ENCODE results near the gene RBBP8.

Gene RBBP8

GRCh38 chr18:22946217-22946616 is 13.1 kb downstream of the RBBP8 start:
- Histone ChIP-seq H4K8ac (ENCODE audit: low read depth, low read length) (no peak overlapping the region), H3K4ac (ENCODE audit: low read length) (no peak overlapping the region), H3K4me3 (ENCODE audit: low read length in 2 of 2) (no peak overlapping the region), H3K18ac (ENCODE audit: low read length) (no peak overlapping the region), H3K4me1 (ENCODE audit: control insufficient read depth in 2 of 2, insufficient read depth in 1 of 2, low read depth in 1 of 2, low read length in 2 of 2) (no peaks in the 10 kb centered on the region), H2BK5ac (ENCODE audit: low read length) (no peak overlapping the region), H3K79me1 (ENCODE audit: low read depth, low read length) (no peaks in the 10 kb centered on the region), H2AK5ac (ENCODE audit: low read depth, low read length) (no peak overlapping the region), H3K27me3 (ENCODE audit: control insufficient read depth in 3 of 3, insufficient read depth in 3 of 3, low read depth in 1 of 3, low read length in 3 of 3) (no peaks in the 10 kb centered on the region), H3K23ac (ENCODE audit: low read depth, low read length, poor library complexity) (no peak overlapping the region), H3K9me3 (replicated peaks in 1 of 2; ENCODE audit: control insufficient read depth in 2 of 2, insufficient read depth in 1 of 2, low read depth in 1 of 2, low read length in 2 of 2) (no peaks in the 10 kb centered on the region), H3K14ac (ENCODE audit: low read length) (no peak overlapping the region), H3K36me3 (replicated peaks in 1 of 2; ENCODE audit: control insufficient read depth in 2 of 2, insufficient read depth in 2 of 2, low read length in 2 of 2) (peaks cover 1 to 97% of the 10 kb centered on the region in 2 donors), H3K27ac (replicated peaks; ENCODE audit: low read length) (no peak overlapping the region), H3K9ac (ENCODE audit: low read depth, low read length, poor library complexity) (no peak overlapping the region), H3K4me2 (ENCODE audit: insufficient read depth, low read length, poor library complexity, severe bottlenecking) (no peak overlapping the region), H4K91ac (ENCODE audit: low read depth, low read length, poor library complexity) (no peak overlapping the region), H2AFZ (ENCODE audit: low read length) (no peak overlapping the region), H2BK120ac (ENCODE audit: low read depth, low read length) (no peak overlapping the region), H2BK15ac (ENCODE audit: low read length) (no peak overlapping the region), H2BK12ac (ENCODE audit: low read length) (no peak overlapping the region)
- no CpG with 5 or more reads among the region's 2 CpGs for WGBS, 2 donors (ENCODE audit: extremely low coverage in 2 of 2, insufficient read length in 2 of 2, insufficient replicate concordance in 1 of 2)
- no peak for DNase-seq (ENCODE audit: low spot score)

- Histone ChIP-seq H3K79me1 (ENCODE audit: low read depth, low read length) (no peaks in the 10 kb centered on the region), H2BK120ac (ENCODE audit: low read depth, low read length) (no peak overlapping the region), H3K27ac (replicated peaks; ENCODE audit: low read length) (no peak overlapping the region), H3K4me2 (ENCODE audit: insufficient read depth, low read length, poor library complexity, severe bottlenecking) (no peak overlapping the region), H4K8ac (ENCODE audit: low read depth, low read length) (no peak overlapping the region), H2BK5ac (ENCODE audit: low read length) (no peak overlapping the region), H3K23ac (ENCODE audit: low read depth, low read length, poor library complexity) (no peak overlapping the region), H3K4me1 (ENCODE audit: control insufficient read depth in 2 of 2, insufficient read depth in 1 of 2, low read depth in 1 of 2, low read length in 2 of 2) (no peaks in the 10 kb centered on the region), H3K4ac (ENCODE audit: low read length) (no peak overlapping the region), H4K91ac (ENCODE audit: low read depth, low read length, poor library complexity) (no peak overlapping the region), H3K36me3 (replicated peaks in 1 of 2; ENCODE audit: control insufficient read depth in 2 of 2, insufficient read depth in 2 of 2, low read length in 2 of 2) (peaks cover 6 to 97% of the 10 kb centered on the region in 2 donors), H3K27me3 (ENCODE audit: control insufficient read depth in 3 of 3, insufficient read depth in 3 of 3, low read depth in 1 of 3, low read length in 3 of 3) (no peaks in the 10 kb centered on the region), H3K18ac (ENCODE audit: low read length) (no peak overlapping the region), H2BK12ac (ENCODE audit: low read length) (no peak overlapping the region), H3K9me3 (replicated peaks in 1 of 2; ENCODE audit: control insufficient read depth in 2 of 2, insufficient read depth in 1 of 2, low read depth in 1 of 2, low read length in 2 of 2) (no peaks in the 10 kb centered on the region), H3K14ac (ENCODE audit: low read length) (no peak overlapping the region), H2BK15ac (ENCODE audit: low read length) (no peak overlapping the region), H3K4me3 (ENCODE audit: low read length in 2 of 2) (no peak overlapping the region), H3K9ac (ENCODE audit: low read depth, low read length, poor library complexity) (no peak overlapping the region), H2AFZ (ENCODE audit: low read length) (no peak overlapping the region), H2AK5ac (ENCODE audit: low read depth, low read length) (no peak overlapping the region)
- DNase-seq (ENCODE audit: low spot score), result no peak
- WGBS, 2 donors (ENCODE audit: extremely low coverage in 2 of 2, insufficient read length in 2 of 2, insufficient replicate concordance in 1 of 2), result no CpG with 5 or more reads among the region's 2 CpGs
Measured at GRCh38 chr18:22946846-22947245, 13.7 kb downstream of the RBBP8 start.

GRCh38 chr18:22951823-22952222 is 18.7 kb downstream of the RBBP8 start:
- H3K4me3 ChIP-seq (ENCODE audit: low read length in 2 of 2), result no peak overlapping the region
- H3K4ac ChIP-seq (ENCODE audit: low read length), result no peak overlapping the region
- no peak overlapping the region for H3K14ac ChIP-seq (ENCODE audit: low read length)
- no peak overlapping the region for H4K8ac ChIP-seq (ENCODE audit: low read depth, low read length)
- no peak overlapping the region for H3K9ac ChIP-seq (ENCODE audit: low read depth, low read length, poor library complexity)
- H2BK12ac ChIP-seq (ENCODE audit: low read length), result no peak overlapping the region
- no peak overlapping the region for H3K18ac ChIP-seq (ENCODE audit: low read length)
- no peak overlapping the region for H2AFZ ChIP-seq (ENCODE audit: low read length)
- no peaks in the 10 kb centered on the region for H3K27me3 ChIP-seq (ENCODE audit: control insufficient read depth in 3 of 3, insufficient read depth in 3 of 3, low read depth in 1 of 3, low read length in 3 of 3)
- H2BK15ac ChIP-seq (ENCODE audit: low read length), result no peak overlapping the region
- H3K79me1 ChIP-seq (ENCODE audit: low read depth, low read length), result no peaks in the 10 kb centered on the region
- no peak overlapping the region for H2BK5ac ChIP-seq (ENCODE audit: low read length)
- H3K36me3 ChIP-seq (replicated peaks in 1 of 2; ENCODE audit: control insufficient read depth in 2 of 2, insufficient read depth in 2 of 2, low read length in 2 of 2), result peaks cover 18 to 94% of the 10 kb centered on the region in 2 donors
- H3K9me3 ChIP-seq (replicated peaks in 1 of 2; ENCODE audit: control insufficient read depth in 2 of 2, insufficient read depth in 1 of 2, low read depth in 1 of 2, low read length in 2 of 2), result no peaks in the 10 kb centered on the region
- H4K91ac ChIP-seq (ENCODE audit: low read depth, low read length, poor library complexity), result no peak overlapping the region
- no peak for DNase-seq (ENCODE audit: low spot score)
- H3K4me2 ChIP-seq (ENCODE audit: insufficient read depth, low read length, poor library complexity, severe bottlenecking), result no peak overlapping the region
- no CpG with 5 or more reads among the region's 1 CpG for WGBS, 2 donors (ENCODE audit: extremely low coverage in 2 of 2, insufficient read length in 2 of 2, insufficient replicate concordance in 1 of 2)
- H2AK5ac ChIP-seq (ENCODE audit: low read depth, low read length), result no peak overlapping the region
- no peak overlapping the region for H3K23ac ChIP-seq (ENCODE audit: low read depth, low read length, poor library complexity)
- H3K27ac ChIP-seq (replicated peaks; ENCODE audit: low read length), result no peak overlapping the region
- no peaks in the 10 kb centered on the region for H3K4me1 ChIP-seq (ENCODE audit: control insufficient read depth in 2 of 2, insufficient read depth in 1 of 2, low read depth in 1 of 2, low read length in 2 of 2)
- H2BK120ac ChIP-seq (ENCODE audit: low read depth, low read length), result no peak overlapping the region

GRCh38 chr18:22952525-22952924 is 19.4 kb downstream of the RBBP8 start:
- Histone ChIP-seq H3K9ac (ENCODE audit: low read depth, low read length, poor library complexity) (no peak overlapping the region), H4K91ac (ENCODE audit: low read depth, low read length, poor library complexity) (no peak overlapping the region), H2BK15ac (ENCODE audit: low read length) (no peak overlapping the region), H3K23ac (ENCODE audit: low read depth, low read length, poor library complexity) (no peak overlapping the region), H3K4ac (ENCODE audit: low read length) (no peak overlapping the region), H4K8ac (ENCODE audit: low read depth, low read length) (no peak overlapping the region), H3K4me1 (ENCODE audit: control insufficient read depth in 2 of 2, insufficient read depth in 1 of 2, low read depth in 1 of 2, low read length in 2 of 2) (no peaks in the 10 kb centered on the region), H3K79me1 (ENCODE audit: low read depth, low read length) (no peaks in the 10 kb centered on the region), H2AK5ac (ENCODE audit: low read depth, low read length) (no peak overlapping the region), H3K36me3 (replicated peaks in 1 of 2; ENCODE audit: control insufficient read depth in 2 of 2, insufficient read depth in 2 of 2, low read length in 2 of 2) (peaks cover 18 to 94% of the 10 kb centered on the region in 2 donors), H3K27me3 (ENCODE audit: control insufficient read depth in 3 of 3, insufficient read depth in 3 of 3, low read depth in 1 of 3, low read length in 3 of 3) (no peaks in the 10 kb centered on the region), H2BK120ac (ENCODE audit: low read depth, low read length) (no peak overlapping the region), H3K14ac (ENCODE audit: low read length) (no peak overlapping the region), H2BK12ac (ENCODE audit: low read length) (no peak overlapping the region), H3K4me3 (ENCODE audit: low read length in 2 of 2) (no peak overlapping the region), H3K9me3 (replicated peaks in 1 of 2; ENCODE audit: control insufficient read depth in 2 of 2, insufficient read depth in 1 of 2, low read depth in 1 of 2, low read length in 2 of 2) (no peaks in the 10 kb centered on the region), H3K4me2 (ENCODE audit: insufficient read depth, low read length, poor library complexity, severe bottlenecking) (no peak overlapping the region), H2BK5ac (ENCODE audit: low read length) (no peak overlapping the region), H2AFZ (ENCODE audit: low read length) (no peak overlapping the region), H3K27ac (replicated peaks; ENCODE audit: low read length) (no peak overlapping the region), H3K18ac (ENCODE audit: low read length) (no peak overlapping the region)
- no peak for DNase-seq (ENCODE audit: low spot score)
- no CpG with 5 or more reads among the region's 3 CpGs for WGBS, 2 donors (ENCODE audit: extremely low coverage in 2 of 2, insufficient read length in 2 of 2, insufficient replicate concordance in 1 of 2)
